GM19324 (cell line): ENCODE measurements around the gene DNAJC5G.

ENCODE experiments used
- ATAC-seq: cut with Tn5 transposase; IDR thresholded peaks from one replicate; pipeline ENCODE4 v1.9.1; 2021; ENCODE audit warnings: mild to moderate bottlenecking, moderate library complexity; ENCODE audit not compliant: unreplicated experiment, low FRiP score

The DNAJC5G gene, protein sequence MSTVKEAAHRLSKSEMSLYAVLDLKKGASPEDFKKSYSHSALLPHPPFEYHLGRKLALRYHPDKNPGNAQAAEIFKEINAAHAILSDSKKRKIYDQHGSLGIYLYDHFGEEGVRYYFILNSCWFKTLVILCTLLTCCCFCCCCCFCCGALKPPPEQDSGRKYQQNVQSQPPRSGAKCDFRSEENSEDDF

DNA sequence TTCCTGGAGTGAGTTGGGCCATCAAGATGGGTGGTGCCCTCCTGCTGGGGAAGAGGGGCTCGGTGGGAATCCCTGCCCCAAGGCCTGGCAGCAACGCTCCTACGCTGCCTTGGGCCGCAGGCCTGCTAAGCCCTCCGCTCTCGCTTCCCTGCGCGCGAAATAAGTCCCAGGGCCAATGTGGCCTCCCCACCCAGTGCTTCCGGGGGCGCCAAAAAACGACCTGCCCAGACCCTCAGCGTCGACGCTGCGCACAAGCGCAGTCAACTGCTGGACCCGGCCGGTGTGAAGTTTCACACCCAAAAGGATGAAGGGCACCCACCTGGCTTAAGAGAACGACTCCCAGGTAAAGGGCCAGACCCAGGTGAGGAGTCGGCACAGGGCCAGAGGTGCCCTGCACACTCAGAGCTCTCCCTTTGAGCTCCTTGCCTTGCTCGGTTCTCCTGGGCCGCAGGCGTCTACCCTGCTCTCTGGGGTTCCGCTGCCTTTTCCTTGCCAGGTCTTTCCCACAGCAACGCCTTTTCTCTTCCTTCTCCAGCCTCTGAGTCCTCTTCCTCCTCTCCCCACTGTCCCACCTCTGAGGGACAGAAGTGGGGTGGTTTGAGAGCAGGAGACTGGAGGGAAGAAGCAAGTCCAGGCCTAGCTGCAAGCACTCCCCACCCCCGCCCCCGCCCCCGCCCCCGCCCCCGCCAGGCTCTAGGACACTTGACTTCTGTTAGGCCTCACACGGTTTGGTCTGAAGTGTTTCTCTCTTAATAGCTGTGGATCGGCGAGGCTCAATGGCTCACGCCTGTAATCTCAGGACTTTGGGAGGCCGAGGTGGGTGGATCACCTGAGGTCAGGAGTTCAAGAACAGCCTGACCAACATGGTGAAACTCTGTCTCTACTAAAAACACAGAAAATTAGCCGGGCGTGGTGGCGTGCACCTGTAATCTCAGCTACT, at the start of gene DNAJC5G:
Gene DNAJC5G (plus strand): TSS at position 223 of the 940 bp plus-strand sequence. CDS start 1,296 bp downstream, outside the sequence.
- ATAC-seq: no peak

DNA sequence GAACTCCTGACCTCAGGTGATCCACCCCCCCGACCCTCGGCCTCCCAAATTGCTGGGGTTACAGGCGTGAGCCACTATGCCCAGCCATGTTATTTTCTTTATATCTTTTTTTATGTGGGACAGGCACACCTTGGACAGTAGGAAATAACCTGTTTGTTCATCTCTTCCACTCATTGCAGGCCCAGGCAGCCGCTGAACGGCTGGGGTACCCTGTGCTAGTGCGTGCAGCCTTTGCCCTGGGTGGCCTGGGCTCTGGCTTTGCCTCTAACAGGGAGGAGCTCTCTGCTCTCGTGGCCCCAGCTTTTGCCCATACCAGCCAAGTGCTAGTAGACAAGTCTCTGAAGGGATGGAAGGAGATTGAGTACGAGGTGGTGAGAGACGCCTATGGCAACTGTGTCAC, 49.7 kb upstream of the DNAJC5G start:
- no peak for ATAC-seq

DNA sequence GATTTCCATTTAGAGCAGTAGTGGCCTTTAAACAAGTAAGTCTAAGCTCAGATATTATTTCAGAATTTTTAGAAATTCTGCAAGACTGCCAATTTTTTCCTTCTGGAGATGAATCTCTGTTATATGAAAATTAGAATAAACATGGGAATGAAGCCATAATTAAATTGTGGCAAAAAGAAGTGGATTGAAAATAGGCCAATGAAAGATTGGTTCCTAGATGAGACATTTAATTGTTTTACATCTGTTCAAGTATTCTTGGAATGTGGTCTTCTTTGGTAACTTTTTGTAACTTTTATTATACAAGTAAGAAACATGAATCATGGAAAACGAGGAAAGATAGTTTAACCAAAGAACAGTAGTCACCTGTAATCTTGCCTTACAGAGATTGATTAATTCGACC, 47.7 kb upstream of the DNAJC5G start:
- no peak for ATAC-seq

DNA sequence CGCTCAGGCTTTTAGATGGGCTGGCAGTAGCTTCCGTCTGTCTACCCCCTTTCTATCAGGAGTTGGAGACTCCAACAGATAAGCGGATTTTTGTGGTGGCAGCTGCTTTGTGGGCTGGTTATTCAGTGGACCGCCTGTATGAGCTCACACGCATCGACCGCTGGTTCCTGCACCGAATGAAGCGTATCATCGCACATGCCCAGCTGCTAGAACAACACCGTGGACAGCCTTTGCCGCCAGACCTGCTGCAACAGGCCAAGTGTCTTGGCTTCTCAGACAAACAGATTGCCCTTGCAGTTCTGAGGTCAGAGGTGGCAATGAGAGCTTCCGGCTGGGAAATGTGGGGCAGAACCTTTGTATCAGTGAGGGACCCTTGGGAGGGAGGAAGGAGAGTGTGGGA, 43.3 kb upstream of the DNAJC5G start:
- no peak for ATAC-seq

DNA sequence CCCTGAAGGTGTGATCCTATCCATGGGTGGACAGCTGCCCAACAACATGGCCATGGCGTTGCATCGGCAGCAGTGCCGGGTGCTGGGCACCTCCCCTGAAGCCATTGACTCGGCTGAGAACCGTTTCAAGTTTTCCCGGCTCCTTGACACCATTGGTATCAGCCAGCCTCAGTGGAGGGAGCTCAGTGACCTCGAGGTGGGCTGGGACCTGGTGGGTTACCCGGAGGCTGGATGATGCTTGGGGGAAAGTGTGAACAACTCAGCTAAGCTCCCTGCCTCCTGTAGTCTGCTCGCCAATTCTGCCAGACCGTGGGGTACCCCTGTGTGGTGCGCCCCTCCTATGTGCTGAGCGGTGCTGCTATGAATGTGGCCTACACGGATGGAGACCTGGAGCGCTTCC, 41.9 kb upstream of the DNAJC5G start:
- ATAC-seq: no peak

DNA sequence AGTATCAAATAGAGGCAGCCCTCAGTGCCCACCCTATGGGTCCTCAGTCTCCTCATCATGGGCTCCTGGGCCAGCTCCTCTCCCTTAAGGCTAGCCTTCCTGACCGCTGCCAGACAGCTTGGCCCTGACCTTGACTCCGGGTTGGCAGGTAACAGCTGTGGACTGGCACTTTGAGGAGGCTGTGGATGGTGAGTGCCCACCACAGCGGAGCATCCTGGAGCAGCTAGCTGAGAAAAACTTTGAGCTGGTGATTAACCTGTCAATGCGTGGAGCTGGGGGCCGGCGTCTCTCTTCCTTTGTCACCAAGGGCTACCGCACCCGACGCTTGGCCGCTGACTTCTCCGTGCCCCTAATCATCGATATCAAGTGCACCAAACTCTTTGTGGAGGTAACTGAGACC, 39.1 kb upstream of the DNAJC5G start:
- no peak for ATAC-seq

DNA sequence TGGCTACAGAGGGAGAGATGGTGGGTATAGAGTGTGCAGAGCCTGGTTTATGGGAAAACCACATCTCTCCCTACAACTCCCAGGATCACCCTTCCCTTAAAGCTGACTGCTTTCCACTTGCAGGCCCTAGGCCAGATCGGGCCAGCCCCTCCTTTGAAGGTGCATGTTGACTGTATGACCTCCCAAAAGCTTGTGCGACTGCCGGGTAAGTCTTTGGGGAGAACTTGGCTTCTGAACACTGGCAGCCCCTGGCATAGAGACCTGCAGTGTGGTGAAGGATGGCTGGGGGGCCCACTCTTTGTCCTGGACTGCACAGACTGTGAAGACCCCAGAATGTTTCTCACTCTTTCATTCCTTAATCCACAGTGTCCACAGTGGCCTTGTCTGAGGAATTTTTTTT, 38.6 kb upstream of the DNAJC5G start:
- no peak for ATAC-seq

DNA sequence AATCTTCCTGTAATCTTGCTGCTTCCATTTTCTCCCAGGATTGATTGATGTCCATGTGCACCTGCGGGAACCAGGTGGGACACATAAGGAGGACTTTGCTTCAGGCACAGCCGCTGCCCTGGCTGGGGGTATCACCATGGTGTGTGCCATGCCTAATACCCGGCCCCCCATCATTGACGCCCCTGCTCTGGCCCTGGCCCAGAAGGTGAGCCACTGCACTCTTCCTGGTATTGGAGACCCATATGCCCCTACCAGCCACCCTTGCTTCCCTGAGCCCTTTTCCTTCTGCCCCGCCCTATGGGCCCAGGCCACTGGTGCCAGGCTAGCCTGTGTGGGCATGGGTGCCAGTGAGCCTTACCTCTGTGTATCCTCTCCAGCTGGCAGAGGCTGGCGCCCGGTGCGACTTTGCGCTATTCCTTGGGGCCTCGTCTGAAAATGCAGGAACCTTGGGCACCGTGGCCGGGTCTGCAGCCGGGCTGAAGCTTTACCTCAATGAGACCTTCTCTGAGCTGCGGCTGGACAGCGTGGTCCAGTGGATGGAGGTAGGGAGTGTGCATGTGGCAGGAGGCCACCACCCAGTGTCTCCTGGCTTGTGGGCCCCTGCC, 37.8 kb upstream of the DNAJC5G start:
- ATAC-seq: no peak

DNA sequence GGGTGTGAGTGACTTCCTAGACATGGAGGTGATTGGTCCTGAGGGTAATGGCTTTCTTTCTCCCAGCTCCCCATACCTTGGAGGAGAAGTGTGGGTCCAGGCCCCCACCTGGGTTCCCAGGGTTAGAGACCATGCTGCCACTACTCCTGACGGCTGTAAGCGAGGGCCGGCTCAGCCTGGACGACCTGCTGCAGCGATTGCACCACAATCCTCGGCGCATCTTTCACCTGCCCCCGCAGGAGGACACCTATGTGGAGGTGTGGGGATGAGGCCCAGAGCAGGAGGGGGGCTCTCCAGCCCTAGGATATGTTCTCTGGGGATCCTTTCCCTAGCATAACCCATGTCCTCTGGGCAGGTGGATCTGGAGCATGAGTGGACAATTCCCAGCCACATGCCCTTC, 36.3 kb upstream of the DNAJC5G start:
- ATAC-seq: no peak

DNA sequence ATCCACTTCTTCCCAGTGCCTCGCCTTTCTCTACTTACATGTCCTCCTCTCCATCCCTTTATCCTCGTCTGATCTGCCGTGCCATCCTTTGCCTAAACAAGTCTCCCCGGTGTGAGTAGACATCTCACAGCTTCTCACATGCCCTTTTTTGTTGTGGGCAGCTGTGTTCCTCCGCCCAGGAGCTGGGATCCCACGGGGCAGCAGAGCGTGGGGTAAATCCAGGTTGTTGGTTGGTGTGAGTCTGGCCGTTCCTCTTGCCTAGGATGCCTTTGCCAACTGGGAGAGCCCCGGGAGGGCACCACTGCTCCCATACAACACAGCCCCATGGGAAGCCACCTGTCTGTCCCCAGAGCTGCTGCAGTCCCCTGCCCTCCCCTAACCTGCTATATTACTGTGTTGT, 34.8 kb upstream of the DNAJC5G start:
- ATAC-seq: no peak

DNA sequence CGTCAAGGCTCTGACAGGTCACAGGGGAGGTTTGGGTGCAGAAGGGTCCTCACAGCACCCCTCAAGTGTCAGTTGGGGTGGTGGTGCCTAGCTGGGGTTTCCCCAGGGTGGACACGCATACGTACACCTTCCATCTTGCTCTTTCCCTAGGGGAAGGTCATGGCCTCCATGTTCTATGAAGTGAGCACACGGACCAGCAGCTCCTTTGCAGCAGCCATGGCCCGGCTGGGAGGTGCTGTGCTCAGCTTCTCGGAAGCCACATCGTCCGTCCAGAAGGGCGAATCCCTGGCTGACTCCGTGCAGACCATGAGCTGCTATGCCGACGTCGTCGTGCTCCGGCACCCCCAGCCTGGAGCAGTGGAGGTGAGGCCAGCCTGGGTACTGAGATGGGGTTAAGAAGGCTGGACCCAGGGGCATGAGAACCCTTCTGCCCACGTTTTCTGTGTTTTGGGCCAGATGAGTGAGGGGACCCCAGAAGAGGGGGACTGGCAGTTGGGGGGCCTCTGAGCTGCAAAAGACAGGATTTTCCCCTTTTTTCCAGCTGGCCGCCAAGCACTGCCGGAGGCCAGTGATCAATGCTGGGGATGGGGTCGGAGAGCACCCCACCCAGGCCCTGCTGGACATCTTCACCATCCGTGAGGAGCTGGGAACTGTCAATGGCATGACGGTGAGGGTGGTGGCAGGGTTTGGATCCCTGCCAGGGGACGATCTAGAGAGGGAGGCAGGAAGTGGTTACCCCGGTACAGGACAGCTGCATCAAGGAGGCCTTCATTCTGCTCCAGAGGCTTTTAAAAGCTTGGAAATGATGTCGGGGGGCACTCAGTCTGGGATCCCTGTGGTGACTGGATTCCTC, 33.2 kb upstream of the DNAJC5G start:
- no peak for ATAC-seq

DNA sequence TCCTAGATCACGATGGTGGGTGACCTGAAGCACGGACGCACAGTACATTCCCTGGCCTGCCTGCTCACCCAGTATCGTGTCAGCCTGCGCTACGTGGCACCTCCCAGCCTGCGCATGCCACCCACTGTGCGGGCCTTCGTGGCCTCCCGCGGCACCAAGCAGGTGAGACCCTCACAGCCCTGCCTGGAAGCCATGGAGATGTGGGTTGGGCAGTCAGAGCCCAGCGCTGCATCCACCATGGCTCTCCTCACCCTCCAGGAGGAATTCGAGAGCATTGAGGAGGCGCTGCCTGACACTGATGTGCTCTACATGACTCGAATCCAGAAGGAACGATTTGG, 32.6 kb upstream of the DNAJC5G start:
- no peak for ATAC-seq

DNA sequence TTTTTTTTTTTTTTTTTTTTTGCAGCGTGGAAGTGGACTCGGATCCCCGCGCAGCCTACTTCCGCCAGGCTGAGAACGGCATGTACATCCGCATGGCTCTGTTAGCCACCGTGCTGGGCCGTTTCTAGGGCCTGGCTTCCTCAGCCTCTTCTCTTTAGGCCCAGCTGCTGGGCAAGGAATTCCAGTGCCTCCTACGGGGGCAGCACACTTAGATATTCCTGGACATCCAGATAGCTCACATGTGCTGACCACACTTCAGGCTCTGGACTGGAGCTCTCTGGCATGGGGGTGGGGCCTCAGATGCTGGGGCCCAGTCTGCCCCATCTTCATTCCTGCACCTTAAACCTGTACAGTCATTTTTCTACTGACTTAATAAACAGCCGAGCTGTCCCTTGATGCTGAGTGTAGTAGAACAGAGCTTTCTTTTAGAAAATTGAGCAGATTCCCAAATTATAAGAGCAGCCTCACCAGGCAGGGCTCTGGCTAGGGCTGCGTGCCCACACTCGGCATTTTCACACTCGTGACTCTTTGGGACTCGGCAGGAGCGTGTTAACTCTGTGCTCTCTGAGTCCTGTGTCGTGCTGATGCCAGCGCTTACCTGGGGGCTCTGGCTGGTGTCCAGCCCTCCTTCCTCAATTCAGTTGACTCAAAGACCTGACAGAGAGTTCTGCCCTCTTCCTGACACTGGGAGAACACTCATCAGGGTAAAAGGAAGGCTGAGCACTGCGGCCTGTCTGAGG, 31.7 kb upstream of the DNAJC5G start:
- ATAC-seq: no peak

DNA sequence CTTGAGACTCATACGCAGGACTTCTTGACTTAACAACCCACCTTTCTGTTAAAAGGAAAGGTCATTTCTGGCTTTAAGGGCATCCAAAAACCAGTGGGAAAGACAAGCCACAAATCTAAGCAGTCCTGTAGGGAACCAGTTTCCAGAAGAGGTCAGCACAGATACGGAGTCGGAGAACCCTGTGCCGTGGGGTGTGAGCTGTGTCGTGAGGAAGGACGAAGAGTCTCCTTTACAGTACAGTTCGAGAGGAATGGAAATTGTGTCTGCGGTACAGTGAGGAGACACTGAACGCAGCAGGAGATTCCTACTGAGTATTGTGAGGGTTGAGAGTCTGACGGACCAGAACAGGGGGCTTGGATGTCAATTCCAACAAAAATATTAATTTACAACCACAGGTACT, 30.1 kb upstream of the DNAJC5G start:
- ATAC-seq: no peak

DNA sequence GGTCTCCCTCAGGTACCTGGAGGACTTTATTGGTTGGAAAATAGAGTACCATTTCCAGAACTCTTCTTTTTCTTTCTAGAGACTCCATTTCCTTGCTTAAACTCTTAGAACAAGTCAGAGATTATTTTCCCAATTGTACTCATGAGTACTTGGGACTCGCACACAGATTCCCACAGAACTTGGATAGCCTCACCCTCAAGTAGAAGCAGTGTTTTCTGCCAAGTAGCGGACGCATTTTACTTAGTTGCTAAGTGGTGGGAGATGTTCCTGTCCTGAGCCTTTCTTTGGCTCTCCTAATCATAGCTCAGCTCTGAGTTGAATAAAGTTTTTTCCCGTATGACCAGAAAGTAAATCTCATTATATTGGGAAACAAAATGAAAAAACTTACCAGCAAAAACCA, 29.6 kb upstream of the DNAJC5G start:
- ATAC-seq: no peak

DNA sequence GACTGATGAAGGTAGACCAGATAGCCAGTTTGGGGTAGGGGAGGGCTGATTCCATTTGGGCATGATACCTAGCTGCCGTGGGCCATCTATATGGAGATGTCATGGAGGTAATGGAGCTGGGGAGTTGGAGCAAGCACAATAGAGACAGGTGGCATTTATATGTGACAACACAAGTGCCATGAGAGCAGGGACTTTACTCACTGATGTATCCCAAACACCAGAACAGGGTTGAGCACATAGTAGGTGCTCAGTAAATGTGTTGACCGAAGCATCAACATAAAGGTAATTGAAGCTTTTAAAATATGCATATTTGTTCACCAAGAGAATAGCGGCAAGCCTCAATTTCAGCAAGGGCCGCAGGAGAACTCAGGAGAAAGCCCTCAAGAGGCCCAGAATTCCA, 27.3 kb upstream of the DNAJC5G start:
- no peak for ATAC-seq

DNA sequence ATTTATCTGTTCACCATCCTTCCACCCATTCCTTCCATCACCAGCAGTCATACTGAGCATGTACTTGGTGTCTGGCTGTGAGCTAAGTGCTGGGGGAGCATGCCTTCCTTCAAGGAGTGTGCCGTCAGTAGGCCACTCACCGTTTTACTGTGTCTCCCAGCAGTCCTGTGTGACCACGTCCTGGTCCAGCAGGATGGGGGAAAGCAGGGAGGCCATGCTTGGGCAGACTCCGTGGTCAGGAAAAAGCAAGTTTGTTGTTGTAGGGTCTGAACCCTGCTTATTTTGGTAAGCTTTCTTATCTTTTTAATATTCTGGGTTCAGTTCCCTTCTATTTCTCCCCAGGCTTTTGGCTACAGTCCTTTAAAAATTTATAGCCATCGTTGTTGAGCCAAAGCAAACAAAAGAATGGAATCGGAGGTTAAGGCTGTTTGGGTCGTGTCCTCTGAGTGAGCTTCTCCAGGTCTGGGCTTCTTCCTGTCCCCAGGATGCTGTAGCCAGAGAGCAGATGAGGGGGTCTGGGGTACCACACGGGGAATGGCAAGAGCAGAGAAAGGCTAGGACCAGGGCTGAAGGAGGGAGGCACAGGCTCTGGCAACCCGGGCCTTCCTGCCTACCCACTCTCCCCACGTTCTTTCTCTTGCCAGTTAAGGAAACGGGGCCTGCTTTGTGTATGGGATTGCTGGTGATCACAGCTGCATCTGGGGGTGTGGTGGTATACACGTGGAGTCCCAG, 25.9 kb upstream of the DNAJC5G start:
- no peak for ATAC-seq

DNA sequence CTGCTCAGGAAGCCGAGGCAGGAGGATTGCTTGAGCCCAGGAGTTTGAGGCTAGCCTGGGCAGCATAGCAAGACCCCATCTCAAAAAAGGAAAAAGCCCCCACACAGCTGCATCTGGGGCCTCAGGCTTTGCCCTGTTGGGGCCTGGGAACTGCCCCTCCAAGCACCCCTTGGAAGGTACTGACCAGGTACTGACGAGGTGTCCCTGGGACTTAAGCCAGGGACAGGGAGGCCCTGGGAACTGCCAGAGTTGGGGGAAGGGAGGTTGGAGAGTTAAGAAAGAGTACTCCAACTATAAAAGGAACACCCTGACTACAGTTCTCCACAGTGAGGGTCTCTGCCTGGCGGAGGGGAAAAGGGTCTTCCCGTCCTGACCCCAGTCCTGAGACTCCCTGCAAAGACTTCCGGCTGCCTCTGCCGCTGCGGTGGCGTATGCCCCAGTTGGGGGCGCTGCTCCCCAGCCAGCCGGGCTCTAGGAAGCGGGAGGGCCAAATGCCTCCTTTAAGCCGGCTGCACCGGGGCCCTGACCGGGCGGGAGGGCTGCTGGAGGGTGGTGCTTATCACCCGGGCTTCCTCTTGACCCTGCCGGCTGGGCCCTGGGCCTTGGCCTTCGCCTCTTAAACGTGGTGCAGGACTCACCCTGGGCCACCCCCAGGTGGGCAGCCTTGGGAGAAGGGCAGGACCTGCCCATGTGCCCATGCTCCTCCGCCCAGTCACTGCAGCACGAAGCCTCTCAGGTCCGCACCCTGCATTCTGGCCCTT, 25.2 kb upstream of the DNAJC5G start:
- no peak for ATAC-seq
